ENCODE measurements around the gene PAK1.

- TF ChIP-seq CTCF (IDR thresholded peaks at IDR 0.05), result no peak
- no peak for TF ChIP-seq EZH2 (IDR thresholded peaks at IDR 0.05; ENCODE audit: borderline replicate concordance, insufficient read depth, low read depth, low read length, poor library complexity, severe bottlenecking)
Observed at GRCh38 chr11:77302752-77303151, 171.1 kb downstream of the PAK1 start.

Data from B cell (primary cell).